HL-60 (cell line): ENCODE results near the gene CSNK2A2.

Experiments used
- CTCF ChIP-seq: IDR thresholded peaks from one replicate; pipeline ENCODE4 v1.5.1; 2011; ENCODE audit warnings: low read length, control low read depth, inconsistent platforms; ENCODE audit not compliant: insufficient read depth
- POLR2AphosphoS5 ChIP-seq: IDR thresholded peaks from 2 replicates; pipeline ENCODE4 v1.6.1; 2012; ENCODE audit warnings: low read depth
- REST ChIP-seq: IDR thresholded peaks from 2 replicates; pipeline ENCODE4 v1.6.1; 2012; ENCODE audit warnings: low read depth; ENCODE audit not compliant: insufficient replicate concordance
- SPI1 ChIP-seq: IDR thresholded peaks from 2 replicates; pipeline ENCODE4 v1.6.1; 2012; ENCODE audit warnings: low read depth, mild to moderate bottlenecking, borderline replicate concordance

- TF ChIP-seq POLR2AphosphoS5 (no peak), CTCF (no peak), REST (no peak), SPI1 (no peak)
These were observed 69.7 kb downstream of the CSNK2A2 start for GRCh38 chr16:58128181-58128631.
